ENCODE data around the gene AP5Z1. TPM values are rescaled to one million over a fixed set of nuclear protein-coding genes. Genes with fewer than 3 reads are reported as not detected.

The AP5Z1 gene
- polyA plus RNA-seq, 4 donors = 35.8 to 116 (median 64.2) TPM

- H3K9me3 ChIP-seq (ENCODE audit: control insufficient read depth in 2 of 2, insufficient read depth in 1 of 2, low read depth in 1 of 2, low read length in 1 of 2) = no peaks in the 10 kb centered on the region
- H3K36me3 ChIP-seq (ENCODE audit: control insufficient read depth in 3 of 3, insufficient read depth in 2 of 3, low read depth in 1 of 3, low read length in 3 of 3) = peaks cover 21 to 99% (median 49%) of the 10 kb centered on the region in 3 donors
- no peak for FAIRE-seq
- no peak overlapping the region for H3K4me3 ChIP-seq (ENCODE audit: low read depth in 1 of 3, low read length in 3 of 3)
- DNase-seq = no peak
- 94 to 96% (median 95%) methylated on average over 20 of the region's 20 CpGs for whole genome bisulfite sequencing, 3 donors
- no peaks in the 10 kb centered on the region for H3K4me1 ChIP-seq (ENCODE audit: control insufficient read depth in 3 of 3, insufficient read depth in 2 of 3, low read depth in 1 of 3, low read length in 2 of 3)
- no peak overlapping the region for H3K27ac ChIP-seq (ENCODE audit: low read depth in 1 of 3, low read length in 2 of 3)
- no peaks in the 10 kb centered on the region for H3K27me3 ChIP-seq (ENCODE audit: control insufficient read depth in 3 of 3, insufficient read depth in 3 of 3, low read length in 3 of 3)
Observed at GRCh38 chr7:4785371-4785770, 9.9 kb downstream of the AP5Z1 start.

- Histone ChIP-seq H3K4me1 (ENCODE audit: control insufficient read depth in 3 of 3, insufficient read depth in 2 of 3, low read depth in 1 of 3, low read length in 2 of 3) (no peaks in the 10 kb centered on the region), H3K36me3 (ENCODE audit: control insufficient read depth in 3 of 3, insufficient read depth in 2 of 3, low read depth in 1 of 3, low read length in 3 of 3) (peaks cover 25 to 99% (median 46%) of the 10 kb centered on the region in 3 donors), H3K4me3 (ENCODE audit: low read depth in 1 of 3, low read length in 3 of 3) (no peak overlapping the region), H3K9me3 (ENCODE audit: control insufficient read depth in 2 of 2, insufficient read depth in 1 of 2, low read depth in 1 of 2, low read length in 1 of 2) (no peaks in the 10 kb centered on the region), H3K27me3 (ENCODE audit: control insufficient read depth in 3 of 3, insufficient read depth in 3 of 3, low read length in 3 of 3) (no peaks in the 10 kb centered on the region), H3K27ac (ENCODE audit: low read depth in 1 of 3, low read length in 2 of 3) (no peak overlapping the region)
- DNase-seq = no peak
- 94 to 96% (median 95%) methylated on average over 17 of the region's 17 CpGs for WGBS, 3 donors
- no peak for FAIRE-seq
Observed at GRCh38 chr7:4786015-4786414, 10.6 kb downstream of the AP5Z1 start.

GRCh38 chr7:4787541-4787940 is 12.1 kb downstream of the AP5Z1 start:
- Histone ChIP-seq H3K36me3 (ENCODE audit: control insufficient read depth in 3 of 3, insufficient read depth in 2 of 3, low read depth in 1 of 3, low read length in 3 of 3) (peaks cover 25 to 94% (median 34%) of the 10 kb centered on the region in 3 donors), H3K9me3 (ENCODE audit: control insufficient read depth in 2 of 2, insufficient read depth in 1 of 2, low read depth in 1 of 2, low read length in 1 of 2) (no peaks in the 10 kb centered on the region), H3K27me3 (ENCODE audit: control insufficient read depth in 3 of 3, insufficient read depth in 3 of 3, low read length in 3 of 3) (no peaks in the 10 kb centered on the region), H3K4me1 (ENCODE audit: control insufficient read depth in 3 of 3, insufficient read depth in 2 of 3, low read depth in 1 of 3, low read length in 2 of 3) (peaks cover 0 to 3% (median 0%) of the 10 kb centered on the region in 3 donors), H3K27ac (ENCODE audit: low read depth in 1 of 3, low read length in 2 of 3) (no peak overlapping the region), H3K4me3 (ENCODE audit: low read depth in 1 of 3, low read length in 3 of 3) (no peak overlapping the region)
- DNase-seq (no peak), FAIRE-seq (no peak)
- WGBS, 3 donors = 83 to 91% (median 88%) methylated on average over 16 to 17 of the region's 17 CpGs

GRCh38 chr7:4787947-4788626 is 12.7 kb downstream of the AP5Z1 start:
- peaks cover 0 to 8% (median 0%) of the 10 kb centered on the region in 3 donors for H3K4me1 ChIP-seq (ENCODE audit: control insufficient read depth in 3 of 3, insufficient read depth in 2 of 3, low read depth in 1 of 3, low read length in 2 of 3)
- peaks cover 21 to 89% (median 30%) of the 10 kb centered on the region in 3 donors for H3K36me3 ChIP-seq (ENCODE audit: control insufficient read depth in 3 of 3, insufficient read depth in 2 of 3, low read depth in 1 of 3, low read length in 3 of 3)
- FAIRE-seq = no peak

GRCh38 chr7:4788627-4789189 is 13.3 kb downstream of the AP5Z1 start:
- Histone ChIP-seq H3K4me3 (ENCODE audit: low read depth in 1 of 3, low read length in 3 of 3) (no peak overlapping the region), H3K9me3 (ENCODE audit: control insufficient read depth in 2 of 2, insufficient read depth in 1 of 2, low read depth in 1 of 2, low read length in 1 of 2) (no peaks in the 10 kb centered on the region), H3K36me3 (ENCODE audit: control insufficient read depth in 3 of 3, insufficient read depth in 2 of 3, low read depth in 1 of 3, low read length in 3 of 3) (peaks cover 21 to 82% (median 30%) of the 10 kb centered on the region in 3 donors), H3K4me1 (ENCODE audit: control insufficient read depth in 3 of 3, insufficient read depth in 2 of 3, low read depth in 1 of 3, low read length in 2 of 3) (peaks cover 0 to 8% (median 0%) of the 10 kb centered on the region in 3 donors), H3K27ac (ENCODE audit: low read depth in 1 of 3, low read length in 2 of 3) (no peak overlapping the region), H3K27me3 (ENCODE audit: control insufficient read depth in 3 of 3, insufficient read depth in 3 of 3, low read length in 3 of 3) (no peaks in the 10 kb centered on the region)
- WGBS, 3 donors = 95 to 97% (median 95%) methylated on average over 27 of the region's 27 CpGs
- no peak for FAIRE-seq
- DNase-seq = no peak

More at GRCh38 chr7:4787947-4788626, 12.7 kb downstream of the AP5Z1 start:
- 79 to 89% (median 80%) methylated on average over 21 to 23 of the region's 23 CpGs for WGBS, 3 donors
- no peak for DNase-seq
- H3K9me3 ChIP-seq (ENCODE audit: control insufficient read depth in 2 of 2, insufficient read depth in 1 of 2, low read depth in 1 of 2, low read length in 1 of 2) = no peaks in the 10 kb centered on the region
- no peak overlapping the region for H3K27ac ChIP-seq (ENCODE audit: low read depth in 1 of 3, low read length in 2 of 3)
- no peaks in the 10 kb centered on the region for H3K27me3 ChIP-seq (ENCODE audit: control insufficient read depth in 3 of 3, insufficient read depth in 3 of 3, low read length in 3 of 3)
- no peak overlapping the region for H3K4me3 ChIP-seq (ENCODE audit: low read depth in 1 of 3, low read length in 3 of 3)

- Histone ChIP-seq H3K27ac (ENCODE audit: low read depth in 1 of 3, low read length in 2 of 3) (no peak overlapping the region), H3K36me3 (ENCODE audit: control insufficient read depth in 3 of 3, insufficient read depth in 2 of 3, low read depth in 1 of 3, low read length in 3 of 3) (peaks cover 21 to 75% (median 24%) of the 10 kb centered on the region in 3 donors), H3K9me3 (ENCODE audit: control insufficient read depth in 2 of 2, insufficient read depth in 1 of 2, low read depth in 1 of 2, low read length in 1 of 2) (no peaks in the 10 kb centered on the region), H3K27me3 (ENCODE audit: control insufficient read depth in 3 of 3, insufficient read depth in 3 of 3, low read length in 3 of 3) (no peaks in the 10 kb centered on the region), H3K4me3 (ENCODE audit: low read depth in 1 of 3, low read length in 3 of 3) (no peak overlapping the region), H3K4me1 (ENCODE audit: control insufficient read depth in 3 of 3, insufficient read depth in 2 of 3, low read depth in 1 of 3, low read length in 2 of 3) (peaks cover 0 to 8% (median 0%) of the 10 kb centered on the region in 3 donors)
- DNase-seq (no peak), FAIRE-seq (no peak)
- WGBS, 3 donors = 91 to 97% (median 93%) methylated on average over 18 to 26 of the region's 26 CpGs
Observed at GRCh38 chr7:4789194-4790077, 14.0 kb downstream of the AP5Z1 start.

GRCh38 chr7:4790078-4790465 is 14.6 kb downstream of the AP5Z1 start:
- DNase-seq = no peak
- 88 to 90% (median 90%) methylated on average over 8 to 9 of the region's 9 CpGs for WGBS, 3 donors
- Histone ChIP-seq H3K27ac (ENCODE audit: low read depth in 1 of 3, low read length in 2 of 3) (no peak overlapping the region), H3K4me1 (ENCODE audit: control insufficient read depth in 3 of 3, insufficient read depth in 2 of 3, low read depth in 1 of 3, low read length in 2 of 3) (peaks cover 0 to 8% (median 0%) of the 10 kb centered on the region in 3 donors), H3K27me3 (ENCODE audit: control insufficient read depth in 3 of 3, insufficient read depth in 3 of 3, low read length in 3 of 3) (no peaks in the 10 kb centered on the region), H3K36me3 (ENCODE audit: control insufficient read depth in 3 of 3, insufficient read depth in 2 of 3, low read depth in 1 of 3, low read length in 3 of 3) (peaks cover 17 to 71% (median 19%) of the 10 kb centered on the region in 3 donors), H3K9me3 (ENCODE audit: control insufficient read depth in 2 of 2, insufficient read depth in 1 of 2, low read depth in 1 of 2, low read length in 1 of 2) (no peaks in the 10 kb centered on the region), H3K4me3 (ENCODE audit: low read depth in 1 of 3, low read length in 3 of 3) (no peak overlapping the region)
- no peak for FAIRE-seq

- Histone ChIP-seq H3K36me3 (ENCODE audit: control insufficient read depth in 3 of 3, insufficient read depth in 2 of 3, low read depth in 1 of 3, low read length in 3 of 3) (peaks cover 15 to 66% (median 19%) of the 10 kb centered on the region in 3 donors), H3K27me3 (ENCODE audit: control insufficient read depth in 3 of 3, insufficient read depth in 3 of 3, low read length in 3 of 3) (no peaks in the 10 kb centered on the region), H3K4me3 (ENCODE audit: low read depth in 1 of 3, low read length in 3 of 3) (no peak overlapping the region), H3K9me3 (ENCODE audit: control insufficient read depth in 2 of 2, insufficient read depth in 1 of 2, low read depth in 1 of 2, low read length in 1 of 2) (no peaks in the 10 kb centered on the region), H3K4me1 (ENCODE audit: control insufficient read depth in 3 of 3, insufficient read depth in 2 of 3, low read depth in 1 of 3, low read length in 2 of 3) (peaks cover 0 to 8% (median 0%) of the 10 kb centered on the region in 3 donors), H3K27ac (ENCODE audit: low read depth in 1 of 3, low read length in 2 of 3) (no peak overlapping the region)
- 94 to 95% (median 95%) methylated on average over 23 to 24 of the region's 24 CpGs for WGBS, 3 donors
- FAIRE-seq (no peak), DNase-seq (no peak)
Observed at GRCh38 chr7:4790516-4790991, 15.1 kb downstream of the AP5Z1 start.
